Esophagus (tissue), 2 donors: Measurements from ENCODE around the gene NCOA7. TPM values are rescaled to one million over a fixed set of nuclear protein-coding genes. Genes with fewer than 3 reads are reported as not detected.

Experiments used
- H3K27ac ChIP-seq, 2 donors: one replicate each; pipeline ENCODE4 v1.5.1; 2013; ENCODE audit warnings: low read depth in 2 of 2, mild to moderate bottlenecking in 2 of 2, inconsistent platforms in 1 of 2, low read length in 1 of 2, moderate library complexity in 1 of 2
- H3K27me3 ChIP-seq, 2 donors: one replicate each; pipeline ENCODE4 v1.6.1; 2013; ENCODE audit warnings: low read length in 2 of 2, control low read depth in 1 of 2, mild to moderate bottlenecking in 1 of 2; ENCODE audit not compliant: insufficient read depth in 2 of 2, control insufficient read depth in 1 of 2
- H3K36me3 ChIP-seq, 2 donors: one replicate each; pipeline ENCODE4 v1.6.1; 2013; ENCODE audit warnings: low read length in 1 of 2; ENCODE audit not compliant: control insufficient read depth in 2 of 2, insufficient read depth in 2 of 2
- H3K4me1 ChIP-seq, 2 donors: one replicate each; pipeline ENCODE4 v1.6.1; 2013; ENCODE audit warnings: low read length in 1 of 2; ENCODE audit not compliant: control insufficient read depth in 2 of 2, insufficient read depth in 2 of 2
- H3K4me3 ChIP-seq, 2 donors: one replicate each; pipeline ENCODE4 v1.5.1; 2013; ENCODE audit warnings: low read length in 2 of 2, mild to moderate bottlenecking in 2 of 2, low read depth in 1 of 2, moderate library complexity in 1 of 2
- H3K9me3 ChIP-seq, 2 donors: one replicate each; pipeline ENCODE4 v1.6.1; 2013; ENCODE audit warnings: mild to moderate bottlenecking in 2 of 2, low read depth in 1 of 2, low read length in 1 of 2, moderate library complexity in 1 of 2; ENCODE audit not compliant: control insufficient read depth in 2 of 2, insufficient read depth in 1 of 2
- WGBS, 2 donors: extraction: QIAGEN DNeasy Blood & Tissue Kit; methylation state at CpG; one replicate each; pipeline ENCODE4 v1.1.7; 2013; 5-methylcytosine and 5-hydroxymethylcytosine counted together
- polyA plus RNA-seq, 2 donors: library from polyadenylated mRNA; stranded (reverse); fragments of 200-250 nt; gene quantifications; one replicate each; pipeline ENCODE4 v1.2.3, GENCODE V29; 2013
- donor health status: healthy with polysubstance abuse.
- donor health status: Bipolar disorder and iron deficiency.

The NCOA7 gene
- polyA plus RNA-seq, 2 donors: 9.3 to 24.1 TPM

GRCh38 chr6:125858427-125859320 is 67.9 kb downstream of the NCOA7 start:
- Histone ChIP-seq H3K27ac (no peak overlapping the region), H3K4me1 (no peaks in the 10 kb centered on the region), H3K36me3 (no peaks in the 10 kb centered on the region), H3K9me3 (no peaks in the 10 kb centered on the region), H3K27me3 (no peaks in the 10 kb centered on the region), H3K4me3 (no peak overlapping the region)
- WGBS, 2 donors: 35 to 41% methylated on average over 7 of the region's 7 CpGs

GRCh38 chr6:125859727-125860126 is 69.0 kb downstream of the NCOA7 start:
- 90 to 93% methylated on average over 3 of the region's 3 CpGs for WGBS, 2 donors
- H3K4me3 ChIP-seq: no peak overlapping the region
- no peaks in the 10 kb centered on the region for H3K36me3 ChIP-seq
- H3K9me3 ChIP-seq: no peaks in the 10 kb centered on the region
- H3K4me1 ChIP-seq: no peaks in the 10 kb centered on the region
- H3K27me3 ChIP-seq: no peaks in the 10 kb centered on the region
- H3K27ac ChIP-seq: no peak overlapping the region

GRCh38 chr6:125863023-125863422 is 72.3 kb downstream of the NCOA7 start:
- Histone ChIP-seq H3K9me3 (no peaks in the 10 kb centered on the region), H3K4me3 (no peak overlapping the region), H3K27me3 (no peaks in the 10 kb centered on the region), H3K27ac (no peak overlapping the region), H3K36me3 (no peaks in the 10 kb centered on the region), H3K4me1 (no peaks in the 10 kb centered on the region)

GRCh38 chr6:125865015-125865414 is 74.3 kb downstream of the NCOA7 start:
- Histone ChIP-seq H3K4me3 (no peak overlapping the region), H3K9me3 (no peaks in the 10 kb centered on the region), H3K36me3 (no peaks in the 10 kb centered on the region), H3K27ac (no peak overlapping the region), H3K27me3 (no peaks in the 10 kb centered on the region), H3K4me1 (no peaks in the 10 kb centered on the region)
- 50 to 61% methylated on average over 4 of the region's 4 CpGs for WGBS, 2 donors

GRCh38 chr6:125866433-125866832 is 75.7 kb downstream of the NCOA7 start:
- H3K36me3 ChIP-seq: no peaks in the 10 kb centered on the region
- no peaks in the 10 kb centered on the region for H3K9me3 ChIP-seq
- H3K27ac ChIP-seq: no peak overlapping the region
- H3K4me3 ChIP-seq: no peak overlapping the region
- no peaks in the 10 kb centered on the region for H3K27me3 ChIP-seq
- H3K4me1 ChIP-seq: peaks cover 0 to 2% of the 10 kb centered on the region in 2 donors

GRCh38 chr6:125867483-125867942 is 76.8 kb downstream of the NCOA7 start:
- H3K27ac ChIP-seq: peak overlapping the region; percentile 2 to 31
- no peaks in the 10 kb centered on the region for H3K36me3 ChIP-seq
- H3K9me3 ChIP-seq: no peaks in the 10 kb centered on the region
- WGBS, 2 donors: 53 to 68% methylated on average over 6 of the region's 6 CpGs
- H3K27me3 ChIP-seq: no peaks in the 10 kb centered on the region
- H3K4me3 ChIP-seq: no peak overlapping the region
- H3K4me1 ChIP-seq: peaks cover 0 to 2% of the 10 kb centered on the region in 2 donors

DNA sequence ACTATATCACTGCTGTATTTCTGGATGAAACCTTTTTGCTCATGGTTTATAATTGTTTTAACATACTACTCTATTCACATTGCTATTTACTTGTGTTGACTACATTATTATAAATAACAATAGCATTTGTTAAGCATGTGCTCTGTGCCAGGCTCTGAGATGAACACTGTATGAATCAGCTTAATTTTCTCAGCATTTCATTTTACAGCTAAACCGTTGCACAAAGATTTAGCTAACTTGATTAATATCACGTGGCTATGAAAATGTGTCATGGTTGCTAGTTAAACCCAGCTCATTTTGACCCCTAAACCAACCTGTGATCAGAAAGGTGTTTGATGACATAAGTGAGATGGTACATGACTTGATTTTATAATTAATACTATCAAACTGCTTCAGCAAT is 77.5 kb downstream of the NCOA7 start:
- H3K4me1 ChIP-seq: peaks cover 0 to 2% of the 10 kb centered on the region in 2 donors
- H3K4me3 ChIP-seq: no peak overlapping the region
- no peaks in the 10 kb centered on the region for H3K9me3 ChIP-seq
- no peak overlapping the region for H3K27ac ChIP-seq
- no peaks in the 10 kb centered on the region for H3K36me3 ChIP-seq
- 48 to 76% methylated on average over 2 of the region's 2 CpGs for WGBS, 2 donors
- no peaks in the 10 kb centered on the region for H3K27me3 ChIP-seq

DNA sequence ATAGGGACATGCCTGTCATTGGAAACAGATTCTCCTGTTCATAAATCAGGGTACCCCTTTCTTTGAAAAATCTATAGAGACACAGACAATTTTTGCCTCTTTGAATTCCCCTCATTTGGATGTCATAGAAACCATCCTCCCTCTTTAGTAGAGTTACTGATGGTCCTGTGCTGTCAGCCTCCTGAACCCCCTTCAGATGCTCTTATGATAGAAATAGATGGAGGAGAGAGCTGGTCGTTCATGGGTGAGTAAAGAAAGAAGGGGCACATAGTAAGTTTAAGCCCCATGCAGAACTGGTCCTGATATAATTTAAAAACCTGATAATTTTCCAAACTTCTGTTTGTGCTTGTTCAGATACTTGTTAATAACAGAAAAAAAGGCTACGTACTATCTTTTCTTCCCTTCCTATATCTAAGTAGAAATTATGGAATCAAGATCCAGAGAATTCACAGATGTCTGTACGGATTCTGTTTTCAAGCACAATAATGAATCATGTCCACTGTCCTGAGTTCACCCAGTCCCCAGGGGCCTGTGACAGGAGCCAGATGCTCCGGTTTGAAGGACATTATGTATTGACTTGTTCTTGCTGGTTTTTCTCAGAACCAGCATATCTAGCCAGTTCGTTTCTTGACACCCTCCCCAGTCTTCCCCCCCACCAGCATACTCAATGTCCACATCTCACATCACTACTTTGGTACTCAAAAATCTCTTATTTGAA is 78.1 kb downstream of the NCOA7 start:
- 73 to 74% methylated on average over 5 of the region's 5 CpGs for WGBS, 2 donors
- Histone ChIP-seq H3K27ac (no peak overlapping the region), H3K27me3 (no peaks in the 10 kb centered on the region), H3K9me3 (no peaks in the 10 kb centered on the region), H3K4me1 (peaks cover 0 to 2% of the 10 kb centered on the region in 2 donors), H3K4me3 (no peak overlapping the region), H3K36me3 (no peaks in the 10 kb centered on the region)

DNA sequence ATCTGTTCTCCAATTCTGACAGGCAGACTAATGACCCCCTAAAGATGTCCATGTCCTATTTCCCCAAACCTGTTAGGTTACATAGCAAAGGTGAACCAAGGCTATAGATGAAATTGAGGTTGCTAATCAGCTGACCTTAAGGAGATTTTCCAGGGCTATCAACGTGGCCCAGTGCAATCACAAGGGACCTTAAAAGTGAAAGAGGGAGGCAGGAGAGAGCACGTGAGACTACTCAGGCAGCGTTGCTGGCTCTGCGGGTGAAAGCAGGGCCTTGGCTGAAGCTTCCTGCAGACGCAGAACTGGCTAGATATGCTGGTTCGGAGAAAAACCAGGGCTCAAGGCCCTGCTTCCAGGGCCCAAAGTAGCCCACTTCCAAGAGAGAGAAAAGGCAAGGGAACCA is 78.7 kb downstream of the NCOA7 start:
- H3K36me3 ChIP-seq: no peaks in the 10 kb centered on the region
- no peaks in the 10 kb centered on the region for H3K9me3 ChIP-seq
- 70 to 87% methylated on average over 6 of the region's 6 CpGs for WGBS, 2 donors
- peaks cover 0 to 2% of the 10 kb centered on the region in 2 donors for H3K4me1 ChIP-seq
- H3K27me3 ChIP-seq: no peaks in the 10 kb centered on the region
- no peak overlapping the region for H3K4me3 ChIP-seq
- no peak overlapping the region for H3K27ac ChIP-seq
